HFF-Myc (cell line): ENCODE measurements around the gene POLE3.

ENCODE experiments used
- DNase-seq: peaks from one replicate; pipeline ENCODE4 v3.0.0-alpha.2; 2011; ENCODE audit warnings: low read depth; ENCODE audit errors: extremely low read depth
- H3K4me3 ChIP-seq: replicated peaks from 2 replicates; pipeline ENCODE4 v1.5.1; 2011; ENCODE audit warnings: low read depth, mild to moderate bottlenecking, control low read depth, low read length
- TF ChIP-seq, protein P1 (sequence below): IDR thresholded peaks from 2 replicates; pipeline ENCODE4 v1.5.1; 2012; ENCODE audit warnings: mild to moderate bottlenecking, low read depth, low read length, control low read depth; ENCODE audit errors: missing control alignments

Gene POLE3

DNA sequence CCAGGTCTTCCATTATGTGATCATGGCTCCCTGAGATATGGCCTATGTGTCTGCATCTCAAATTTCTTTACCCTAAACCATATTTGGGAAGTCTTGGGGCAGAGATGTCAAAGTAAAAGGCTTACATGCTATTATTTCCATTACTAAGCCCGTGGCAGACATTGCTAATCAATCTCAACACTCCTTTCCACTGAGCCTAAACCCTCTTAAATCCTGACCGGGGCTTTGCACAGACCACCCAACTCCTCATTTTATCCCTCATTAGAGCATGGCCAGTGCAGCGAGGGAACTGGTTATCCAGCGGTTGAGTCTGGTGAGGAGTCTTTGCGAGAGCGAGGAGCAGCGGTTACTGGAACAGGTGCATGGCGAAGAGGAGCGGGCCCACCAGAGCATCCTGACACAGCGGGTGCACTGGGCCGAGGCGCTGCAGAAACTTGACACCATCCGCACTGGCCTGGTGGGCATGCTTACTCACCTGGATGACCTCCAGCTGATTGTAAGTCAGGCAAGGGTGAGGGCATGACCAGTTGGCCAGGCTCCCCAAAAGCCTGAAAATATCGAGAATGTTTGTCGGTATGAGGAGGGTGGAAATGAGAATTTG is 50.1 kb downstream of the POLE3 start:
- H3K4me3 ChIP-seq, result no peak overlapping the region
- TF ChIP-seq, protein P1, sequence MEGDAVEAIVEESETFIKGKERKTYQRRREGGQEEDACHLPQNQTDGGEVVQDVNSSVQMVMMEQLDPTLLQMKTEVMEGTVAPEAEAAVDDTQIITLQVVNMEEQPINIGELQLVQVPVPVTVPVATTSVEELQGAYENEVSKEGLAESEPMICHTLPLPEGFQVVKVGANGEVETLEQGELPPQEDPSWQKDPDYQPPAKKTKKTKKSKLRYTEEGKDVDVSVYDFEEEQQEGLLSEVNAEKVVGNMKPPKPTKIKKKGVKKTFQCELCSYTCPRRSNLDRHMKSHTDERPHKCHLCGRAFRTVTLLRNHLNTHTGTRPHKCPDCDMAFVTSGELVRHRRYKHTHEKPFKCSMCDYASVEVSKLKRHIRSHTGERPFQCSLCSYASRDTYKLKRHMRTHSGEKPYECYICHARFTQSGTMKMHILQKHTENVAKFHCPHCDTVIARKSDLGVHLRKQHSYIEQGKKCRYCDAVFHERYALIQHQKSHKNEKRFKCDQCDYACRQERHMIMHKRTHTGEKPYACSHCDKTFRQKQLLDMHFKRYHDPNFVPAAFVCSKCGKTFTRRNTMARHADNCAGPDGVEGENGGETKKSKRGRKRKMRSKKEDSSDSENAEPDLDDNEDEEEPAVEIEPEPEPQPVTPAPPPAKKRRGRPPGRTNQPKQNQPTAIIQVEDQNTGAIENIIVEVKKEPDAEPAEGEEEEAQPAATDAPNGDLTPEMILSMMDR, result no peak
- no peak for DNase-seq

DNA sequence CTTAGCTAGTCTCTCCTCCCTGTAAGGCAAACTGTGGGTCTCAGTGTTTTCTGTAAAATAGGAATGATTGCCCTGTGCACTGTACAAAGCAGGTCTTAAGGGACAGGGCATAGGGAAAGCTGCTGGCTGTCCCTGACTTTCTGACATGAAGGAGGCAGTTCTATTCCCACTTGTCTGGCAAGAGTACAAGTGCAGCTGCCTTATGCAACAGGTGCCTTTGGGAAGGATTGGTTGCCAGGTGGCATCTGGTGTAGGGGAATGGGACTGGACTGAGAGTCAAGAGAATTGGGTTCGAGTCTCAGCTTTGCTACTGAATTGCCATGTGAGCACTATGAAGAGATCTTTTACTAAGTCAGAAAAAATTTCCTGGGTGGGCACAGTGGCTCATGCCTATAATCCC is 51.1 kb downstream of the POLE3 start:
- TF ChIP-seq, protein P1, result no peak

More for the DNA sequence above, 51.1 kb downstream of the POLE3 start:
- H3K4me3 ChIP-seq, result no peak overlapping the region
- DNase-seq, result no peak
